IMR-90 (cell line): ENCODE measurements around the gene TIGD7. TPM values are rescaled to one million over a fixed set of nuclear protein-coding genes. Genes with fewer than 3 reads are reported as not detected.

Experiments
- ATAC-seq: fragments of 200-7000 bp; cut with Tn5 transposase; 2 replicates; pipeline ENCODE4 v1.9.1; 2020; ENCODE audit warnings: low read depth, mild to moderate bottlenecking, moderate library complexity
- BruUV-seq: library from RNA; stranded (reverse); fragments of 400-500 nt; replicated peaks from 2 replicates; lab custom pipeline; 2021; lab: Mats Ljungman, UMichigan
- CTCF ChIA-PET: fragments of 300-600 bp; formaldehyde crosslinking; extraction: SDS; loops from one replicate; lab custom pipeline; 2021; ENCODE audit warnings: antibody characterized with exemption; lab: Yijun Ruan, JAX
- POLR2A ChIA-PET: fragments of 300-600 bp; sonication (Branson Sonifier 250); formaldehyde crosslinking; loops from one replicate; lab custom pipeline; 2022; ENCODE audit warnings: antibody characterized with exemption; ENCODE audit not compliant: unreplicated experiment; lab: Charles Lee
- DNase-seq: peaks from one replicate; pipeline ENCODE4 v3.0.0; 2013
- H2AFZ ChIP-seq: replicated peaks from 2 replicates; pipeline ENCODE3; 2013; ENCODE audit warnings: low read length, mild to moderate bottlenecking; ENCODE audit not compliant: poor library complexity
- H2AK5ac ChIP-seq: 2 replicates; pipeline ENCODE4 v1.6.1; 2013; ENCODE audit warnings: low read depth, low read length, inconsistent platforms
- H2AK9ac ChIP-seq: replicated peaks from 2 replicates; pipeline ENCODE3; 2013; ENCODE audit warnings: mild to moderate bottlenecking, low read depth, low read length, moderate library complexity; ENCODE audit not compliant: poor library complexity
- H2BK120ac ChIP-seq: 2 replicates; pipeline ENCODE4 v1.6.1; 2013; ENCODE audit warnings: low read depth, low read length, inconsistent platforms
- H2BK15ac ChIP-seq: 3 replicates; pipeline ENCODE4 v1.6.1; 2013; ENCODE audit warnings: low read depth, low read length, inconsistent platforms
- H2BK20ac ChIP-seq: 2 replicates; pipeline ENCODE4 v1.6.1; 2013; ENCODE audit warnings: low read depth, mild to moderate bottlenecking, inconsistent platforms, low read length, moderate library complexity
- H2BK5ac ChIP-seq: 2 replicates; pipeline ENCODE4 v1.6.1; 2013; ENCODE audit warnings: mild to moderate bottlenecking, low read depth, low read length, inconsistent platforms; ENCODE audit not compliant: poor library complexity, severe bottlenecking
- H3K14ac ChIP-seq: replicated peaks from 2 replicates; pipeline ENCODE4 v1.6.1; 2013; ENCODE audit warnings: low read depth, low read length, inconsistent platforms
- H3K18ac ChIP-seq: 2 replicates; pipeline ENCODE4 v1.6.1; 2013; ENCODE audit warnings: low read depth, low read length, control low read depth
- H3K23ac ChIP-seq: 2 replicates; pipeline ENCODE4 v1.6.1; 2013; ENCODE audit warnings: low read depth, low read length, inconsistent platforms
- H3K27ac ChIP-seq: 2 replicates; pipeline ENCODE4 v1.5.1; 2013; ENCODE audit warnings: mild to moderate bottlenecking, control low read depth, low read length; ENCODE audit not compliant: insufficient read depth
- H3K27me3 ChIP-seq: 2 replicates; pipeline ENCODE4 v1.6.1; 2013; ENCODE audit warnings: low read length; ENCODE audit not compliant: control insufficient read depth, insufficient read depth
- H3K36me3 ChIP-seq: 2 replicates; pipeline ENCODE4 v1.6.1; 2013; ENCODE audit warnings: low read length, mixed read lengths; ENCODE audit not compliant: control insufficient read depth, insufficient read depth
- H3K4ac ChIP-seq: 2 replicates; pipeline ENCODE4 v1.6.1; 2013; ENCODE audit warnings: low read depth, low read length, inconsistent platforms
- H3K4me1 ChIP-seq: 2 replicates; pipeline ENCODE4 v1.6.1; 2013; ENCODE audit warnings: low read length, mixed read lengths; ENCODE audit not compliant: control insufficient read depth, insufficient read depth
- H3K4me2 ChIP-seq: 2 replicates; pipeline ENCODE4 v1.6.1; 2013; ENCODE audit warnings: low read depth, mild to moderate bottlenecking, control low read depth, low read length, moderate library complexity
- H3K4me3 ChIP-seq: 2 replicates; pipeline ENCODE4 v1.5.1; 2013; ENCODE audit warnings: low read depth, mild to moderate bottlenecking, control low read depth, low read length, moderate library complexity; ENCODE audit not compliant: insufficient read depth
- H3K56ac ChIP-seq: 2 replicates; pipeline ENCODE4 v1.6.1; 2013; ENCODE audit warnings: low read length, inconsistent platforms; ENCODE audit not compliant: insufficient read depth; ENCODE audit errors: extremely low read depth
- H3K79me1 ChIP-seq, 2 experiments: 2 replicates each; pipeline ENCODE4 v1.6.1; 2013; ENCODE audit warnings: low read length in 2 of 2, inconsistent platforms in 1 of 2, low read depth in 1 of 2
- H3K9ac ChIP-seq: 2 replicates; pipeline ENCODE4 v1.6.1; 2013; ENCODE audit warnings: low read depth, low read length, control low read depth
- H3K9me1 ChIP-seq: 2 replicates; pipeline ENCODE4 v1.6.1; 2013; ENCODE audit warnings: low read length, inconsistent platforms; ENCODE audit not compliant: insufficient read depth
- H3K9me3 ChIP-seq: 2 replicates; pipeline ENCODE4 v1.6.1; 2013; ENCODE audit warnings: low read length; ENCODE audit not compliant: control insufficient read depth, insufficient read depth
- H4K20me1 ChIP-seq: 2 replicates; pipeline ENCODE4 v1.6.1; 2013; ENCODE audit warnings: low read length, inconsistent platforms; ENCODE audit not compliant: insufficient read depth
- H4K5ac ChIP-seq: 2 replicates; pipeline ENCODE4 v1.6.1; 2013; ENCODE audit warnings: mild to moderate bottlenecking, low read depth, low read length, control low read depth
- H4K8ac ChIP-seq, 2 experiments: 2 replicates each; pipeline ENCODE4 v1.6.1; 2013; ENCODE audit warnings: low read depth in 2 of 2, low read length in 2 of 2, control low read depth in 1 of 2, inconsistent platforms in 1 of 2
- H4K91ac ChIP-seq: 2 replicates; pipeline ENCODE4 v1.6.1; 2013; ENCODE audit warnings: low read depth, low read length, inconsistent platforms; ENCODE audit not compliant: insufficient read depth
- CEBPB ChIP-seq: IDR thresholded peaks from 2 replicates; pipeline ENCODE4 v1.6.1; 2012; ENCODE audit warnings: low read depth, low read length, improper control_type of control experiment
- CHD1 ChIP-seq: IDR thresholded peaks from 2 replicates; pipeline ENCODE4 v1.6.1; 2012; ENCODE audit warnings: low read depth, low read length, improper control_type of control experiment
- NFE2L2 ChIP-seq: fragments of 150-350 bp; IDR thresholded peaks from 2 replicates; pipeline ENCODE4 v1.6.1; 2016; ENCODE audit warnings: low read depth, mild to moderate bottlenecking, low read length
- RAD21 ChIP-seq: IDR thresholded peaks from 2 replicates; pipeline ENCODE4 v1.6.1; 2012; ENCODE audit warnings: low read length, improper control_type of control experiment
- RFX5 ChIP-seq: IDR thresholded peaks from 2 replicates; pipeline ENCODE4 v1.8.0; 2012; ENCODE audit warnings: low read depth, mild to moderate bottlenecking, low read length, moderate library complexity
- WGBS, 2 experiments: methylation state at CpG; one replicate each; pipeline versions ENCODE4 v1.1.5 to v1.1.7; 2013; ENCODE audit warnings: missing lambda C conversion rate in 2 of 2; ENCODE audit not compliant: insufficient read length in 1 of 2; ENCODE audit errors: extremely low coverage in 2 of 2; 5-methylcytosine and 5-hydroxymethylcytosine counted together
- dilution Hi-C: fragments of 300-500 bp; cut with HindIII; formaldehyde crosslinking; loops from one replicate; pipeline ENCODE4 v1.14.3; 2018; ENCODE audit warnings: low sequenced_read_pairs; ENCODE audit not compliant: unreplicated experiment
- in situ Hi-C: fragments of 300-500 bp; cut with MboI; formaldehyde crosslinking; loops from 3 replicates; pipeline ENCODE4 v1.14.3; 2019; ENCODE audit warnings: low sequenced_read_pairs, inconsistent platforms, mixed read lengths
- intact Hi-C: fragments of 100-400 bp; cut with micrococcal nuclease; formaldehyde crosslinking; loops from 2 replicates; pipeline ENCODE4 v1.10.0; 2022
- polyA plus RNA-seq, 3 experiments: library from polyadenylated mRNA; depleted of rRNA; stranded (reverse); fragments of >200 nt; gene quantifications; 2 replicates each; pipeline ENCODE4 v1.2.3, GENCODE V29; 2012; ENCODE audit warnings: low replicate concordance in 1 of 3
- total RNA-seq: library from RNA; depleted of rRNA; stranded (reverse); fragments of >200 nt; gene quantifications from 2 replicates; pipeline ENCODE4 v1.2.3, GENCODE V29; 2012

Gene TIGD7
- total and polyA plus RNA-seq, 2 of the 4 experiments (the other 2 are of a cell fraction) = 2.5 to 2.7 TPM

DNA sequence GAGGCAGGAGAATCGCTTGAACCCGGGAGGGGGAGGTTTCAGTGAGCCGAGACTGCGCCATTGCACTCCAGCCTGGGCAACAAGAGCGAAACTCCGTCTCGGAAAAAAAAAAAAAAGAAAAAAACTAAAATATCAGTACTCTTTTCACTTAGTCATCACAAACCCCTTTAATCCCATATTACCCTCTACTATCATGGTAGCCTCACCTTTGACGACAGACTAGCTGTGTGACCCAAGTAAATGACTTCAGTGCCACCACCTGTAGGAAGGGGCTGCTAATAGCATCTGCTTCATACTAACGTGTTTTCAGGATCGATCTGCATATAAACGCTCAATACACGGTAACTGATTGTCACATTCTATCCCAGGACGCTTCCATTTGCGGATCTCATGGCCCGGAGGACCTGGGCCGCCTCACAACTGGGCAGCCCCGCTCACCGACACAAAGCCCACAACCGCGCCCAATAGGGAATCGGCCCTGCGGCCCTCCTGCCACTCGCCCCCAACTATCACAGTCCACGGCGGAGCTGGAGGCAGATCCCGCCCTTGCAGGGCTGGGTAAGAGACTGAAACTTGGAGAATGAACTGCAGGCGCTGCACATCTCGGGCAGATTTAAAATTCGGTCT, 23.0 kb downstream of the TIGD7 start (continued):
- TF ChIP-seq CHD1 (no peak), RAD21 (no peak)

- no peak overlapping the region for H3K4me3 ChIP-seq
- H3K4me1 ChIP-seq = peaks cover 6% of the 10 kb centered on the region; the same call in 1 of the 2 replicates
- peak overlapping the region in 1 of 2 experiments; percentile 57; a peak in 1 of 4 replicates for H4K8ac ChIP-seq
- no peak overlapping the region for H3K18ac ChIP-seq
- TF ChIP-seq NFE2L2 = no peak
- TF ChIP-seq CEBPB = no peak
- no peak for TF ChIP-seq RFX5
- H3K79me1 ChIP-seq = peaks cover 8 to 36% of the 10 kb centered on the region in 2 experiments
- H2BK5ac ChIP-seq = no peak overlapping the region
- H3K9ac ChIP-seq = no peak overlapping the region
- no peak overlapping the region for H3K4ac ChIP-seq
- dilution Hi-C loops = no loop called here
- H2AK9ac ChIP-seq = no peak overlapping the region
- no peak overlapping the region; the same call in 1 of the 2 replicates for H3K23ac ChIP-seq
- H3K56ac ChIP-seq = no peak overlapping the region
- ChIA-PET CTCF (no interaction called here), POLR2A (no interaction called here)
- BruUV-seq = no TSS peak
- H2AK5ac ChIP-seq = no peak overlapping the region
- H4K20me1 ChIP-seq = peaks cover 19% of the 10 kb centered on the region
- H3K27me3 ChIP-seq = peaks cover 3% of the 10 kb centered on the region
- no peak overlapping the region for H2BK20ac ChIP-seq
- no peak overlapping the region for H4K91ac ChIP-seq
- H2AFZ ChIP-seq = no peak overlapping the region
- in situ Hi-C loops = no loop called here
- H2BK15ac ChIP-seq = no peak overlapping the region
- H3K9me1 ChIP-seq = no peaks in the 10 kb centered on the region
- no peak overlapping the region for H3K27ac ChIP-seq
- H3K14ac ChIP-seq = no peak overlapping the region
- H3K9me3 ChIP-seq = peaks cover 3% of the 10 kb centered on the region; the same call in 1 of the 2 replicates
- H4K5ac ChIP-seq = no peak overlapping the region
- no peak overlapping the region for H2BK120ac ChIP-seq
- ATAC-seq = no peak
- H3K4me2 ChIP-seq = no peak overlapping the region
- no CpG with 5 or more reads among the region's 6 CpGs for WGBS, 2 experiments
- H3K36me3 ChIP-seq = peaks cover 8% of the 10 kb centered on the region
- no peak for DNase-seq
- intact Hi-C loops = loop anchor here (10.0 kb wide), 1 partner anchor 223 kb away; the partner anchor contains the start of gene CLUAP1
These were observed 23.9 kb downstream of the TIGD7 start for GRCh38 chr16:3281222-3281820.
